ENCODE results near the gene NHSL2. TPM values are rescaled to one million over a fixed set of nuclear protein-coding genes. Genes with fewer than 3 reads are reported as not detected.

NHSL2 gene
- total RNA-seq, 1 experiment from 2014 or later, result 0.58 TPM

GRCh38 chrX:71949363-71949762 is 38.7 kb downstream of the NHSL2 start:
- Histone ChIP-seq H3K27ac (ENCODE audit: low read depth, low read length, poor library complexity, severe bottlenecking) (no peak overlapping the region), H3K4me1 (ENCODE audit: insufficient read depth, low read length, poor library complexity, severe bottlenecking) (no peaks in the 10 kb centered on the region), H3K36me3 (ENCODE audit: insufficient read depth, low read length, poor library complexity, severe bottlenecking) (no peaks in the 10 kb centered on the region), H3K9me3 (ENCODE audit: low read depth, low read length, poor library complexity, severe bottlenecking) (no peaks in the 10 kb centered on the region), H3K27me3 (replicated peaks; ENCODE audit: insufficient read depth, low read depth, low read length, poor library complexity) (peaks cover 15% of the 10 kb centered on the region), H3K4me3 (ENCODE audit: low read depth, low read length, poor library complexity, severe bottlenecking) (no peak overlapping the region)
- ChIA-PET POLR2A (ENCODE audit: low non-redundant PET) (no interaction called here), CTCF (no interaction called here)
- BruUV-seq (replicated peaks), result no TSS peak
- no peak for TF ChIP-seq CTCF (conservative IDR thresholded peaks at IDR 0.05; ENCODE audit: low read depth, low read length)
- no peak for TF ChIP-seq EZH2 (IDR thresholded peaks at IDR 0.05; ENCODE audit: borderline replicate concordance, low read depth, low read length, poor library complexity, severe bottlenecking)
- intact Hi-C loops (cut with micrococcal nuclease; ENCODE audit: unreplicated experiment), result no loop called here
- no peak for DNase-seq (ENCODE audit: low spot score)

GRCh38 chrX:71949844-71950445 is 39.3 kb downstream of the NHSL2 start:
- POLR2A ChIA-PET (ENCODE audit: low non-redundant PET), result no interaction called here
- intact Hi-C loops (cut with micrococcal nuclease; ENCODE audit: unreplicated experiment), result no loop called here
- Histone ChIP-seq H3K4me3 (ENCODE audit: low read depth, low read length, poor library complexity, severe bottlenecking) (no peak overlapping the region), H3K27ac (ENCODE audit: low read depth, low read length, poor library complexity, severe bottlenecking) (no peak overlapping the region), H3K9me3 (ENCODE audit: low read depth, low read length, poor library complexity, severe bottlenecking) (no peaks in the 10 kb centered on the region), H3K36me3 (ENCODE audit: insufficient read depth, low read length, poor library complexity, severe bottlenecking) (no peaks in the 10 kb centered on the region), H3K27me3 (replicated peaks; ENCODE audit: insufficient read depth, low read depth, low read length, poor library complexity) (peaks cover 15% of the 10 kb centered on the region), H3K4me1 (ENCODE audit: insufficient read depth, low read length, poor library complexity, severe bottlenecking) (no peaks in the 10 kb centered on the region)
- CTCF ChIA-PET, result no interaction called here
- no TSS peak for BruUV-seq (replicated peaks)
- DNase-seq (ENCODE audit: low spot score), result no peak
- no peak for TF ChIP-seq EZH2 (IDR thresholded peaks at IDR 0.05; ENCODE audit: borderline replicate concordance, low read depth, low read length, poor library complexity, severe bottlenecking)
- no peak for TF ChIP-seq CTCF (conservative IDR thresholded peaks at IDR 0.05; ENCODE audit: low read depth, low read length)

GRCh38 chrX:71953391-71953790 is 42.7 kb downstream of the NHSL2 start:
- DNase-seq (ENCODE audit: low spot score), result no peak

More at GRCh38 chrX:71953391-71953790, 42.7 kb downstream of the NHSL2 start:
- no peaks in the 10 kb centered on the region for H3K4me1 ChIP-seq (ENCODE audit: insufficient read depth, low read length, poor library complexity, severe bottlenecking)
- H3K27ac ChIP-seq (ENCODE audit: low read depth, low read length, poor library complexity, severe bottlenecking), result no peak overlapping the region
- intact Hi-C loops (cut with micrococcal nuclease; ENCODE audit: unreplicated experiment), result no loop called here
- TF ChIP-seq CTCF (conservative IDR thresholded peaks at IDR 0.05; ENCODE audit: low read depth, low read length) (no peak), EZH2 (IDR thresholded peaks at IDR 0.05; ENCODE audit: borderline replicate concordance, low read depth, low read length, poor library complexity, severe bottlenecking) (no peak)
- H3K27me3 ChIP-seq (replicated peaks; ENCODE audit: insufficient read depth, low read depth, low read length, poor library complexity), result peaks cover 15% of the 10 kb centered on the region
- no peak overlapping the region for H3K4me3 ChIP-seq (ENCODE audit: low read depth, low read length, poor library complexity, severe bottlenecking)
- no peaks in the 10 kb centered on the region for H3K36me3 ChIP-seq (ENCODE audit: insufficient read depth, low read length, poor library complexity, severe bottlenecking)
- ChIA-PET POLR2A (ENCODE audit: low non-redundant PET) (no interaction called here), CTCF (no interaction called here)
- BruUV-seq (replicated peaks), result no TSS peak
- H3K9me3 ChIP-seq (ENCODE audit: low read depth, low read length, poor library complexity, severe bottlenecking), result no peaks in the 10 kb centered on the region

All from A673 (cell line).